ENCODE data around the gene ARFGAP1. TPM values are rescaled to one million over a fixed set of nuclear protein-coding genes. Genes with fewer than 3 reads are reported as not detected.

The ARFGAP1 gene
- total RNA-seq, 1 donor from 2014 or later, result 44.7 TPM

GRCh38 chr20:63312690-63313348 lies 40.2 kb downstream of the ARFGAP1 start:
- no peak overlapping the region for H3K4me3 ChIP-seq
- no peak overlapping the region for H3K27ac ChIP-seq
- intact Hi-C loops (cut with DNase I), result loop anchor here (5.0 kb wide), 1 partner anchor 64 kb away; no protein-coding TSS in a partner anchor
- H3K27me3 ChIP-seq, result no peaks in the 10 kb centered on the region
- no peak for DNase-seq (ENCODE audit: extremely low spot score in 2 of 2)
- no peaks in the 10 kb centered on the region for H3K9me3 ChIP-seq
- H3K4me1 ChIP-seq, result no peaks in the 10 kb centered on the region
- no peak for TF ChIP-seq POLR2AphosphoS5 (IDR thresholded peaks at IDR 0.05; ENCODE audit: insufficient read depth in 1 of 2, low read depth in 1 of 2)
- no peak for TF ChIP-seq POLR2A (IDR thresholded peaks at IDR 0.05)
- TF ChIP-seq CTCF (IDR thresholded peaks at IDR 0.05), result no peak
- H3K36me3 ChIP-seq, result no peaks in the 10 kb centered on the region

DNA sequence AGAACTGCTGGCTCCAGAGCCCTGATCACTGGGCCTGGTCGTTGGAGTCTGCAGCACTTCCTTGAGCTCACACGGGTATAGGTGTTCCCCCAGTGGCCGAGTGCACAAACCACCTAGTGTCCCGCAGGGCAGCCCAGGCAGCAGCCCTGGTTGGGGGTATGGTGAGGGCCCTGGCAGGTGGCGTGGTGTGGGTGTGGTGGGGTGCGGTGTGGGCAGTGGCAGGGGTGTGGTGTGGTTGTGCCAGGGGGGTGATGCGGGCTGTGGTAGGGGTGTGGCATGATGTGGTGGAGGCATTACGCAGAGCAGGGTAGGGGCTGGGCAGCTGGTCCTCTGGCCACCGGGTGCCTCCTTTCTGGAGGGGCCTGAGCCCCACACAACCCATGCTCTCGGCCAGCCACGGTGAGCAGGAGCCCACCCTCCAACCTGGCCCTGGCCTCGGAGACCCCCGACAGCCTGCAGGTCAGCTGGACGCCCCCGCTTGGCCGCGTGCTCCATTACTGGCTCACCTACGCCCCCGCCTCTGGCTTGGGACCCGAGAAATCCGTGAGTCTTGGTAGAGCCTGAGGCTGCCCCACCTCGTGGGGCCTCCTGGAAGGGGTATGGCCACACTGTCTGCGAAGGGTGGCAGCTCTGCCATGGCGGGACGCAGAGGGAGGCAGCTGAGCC lies 40.9 kb downstream of the ARFGAP1 start:
- Histone ChIP-seq H3K27ac (no peak overlapping the region), H3K36me3 (no peaks in the 10 kb centered on the region), H3K4me1 (no peaks in the 10 kb centered on the region), H3K4me3 (no peak overlapping the region), H3K27me3 (no peaks in the 10 kb centered on the region), H3K9me3 (no peaks in the 10 kb centered on the region)
- intact Hi-C loops (cut with DNase I), result loop anchor here (5.0 kb wide), 1 partner anchor 64 kb away; no protein-coding TSS in a partner anchor
- DNase-seq (ENCODE audit: extremely low spot score in 2 of 2), result no peak
- TF ChIP-seq POLR2A (IDR thresholded peaks at IDR 0.05) (no peak), POLR2AphosphoS5 (IDR thresholded peaks at IDR 0.05; ENCODE audit: insufficient read depth in 1 of 2, low read depth in 1 of 2) (no peak), CTCF (IDR thresholded peaks at IDR 0.05) (no peak)

GRCh38 chr20:63314015-63314471 lies 41.4 kb downstream of the ARFGAP1 start:
- no peaks in the 10 kb centered on the region for H3K36me3 ChIP-seq
- H3K9me3 ChIP-seq, result no peaks in the 10 kb centered on the region
- intact Hi-C loops (cut with DNase I), result loop anchor here (5.0 kb wide), 1 partner anchor 63 kb away; no protein-coding TSS in a partner anchor
- H3K4me3 ChIP-seq, result no peak overlapping the region
- H3K27me3 ChIP-seq, result no peaks in the 10 kb centered on the region
- no peak for TF ChIP-seq POLR2AphosphoS5 (IDR thresholded peaks at IDR 0.05; ENCODE audit: insufficient read depth in 1 of 2, low read depth in 1 of 2)
- no peak for TF ChIP-seq POLR2A (IDR thresholded peaks at IDR 0.05)
- TF ChIP-seq CTCF (IDR thresholded peaks at IDR 0.05), result no peak
- no peak overlapping the region for H3K27ac ChIP-seq
- H3K4me1 ChIP-seq, result no peaks in the 10 kb centered on the region
- no peak for DNase-seq (ENCODE audit: extremely low spot score in 2 of 2)

DNA sequence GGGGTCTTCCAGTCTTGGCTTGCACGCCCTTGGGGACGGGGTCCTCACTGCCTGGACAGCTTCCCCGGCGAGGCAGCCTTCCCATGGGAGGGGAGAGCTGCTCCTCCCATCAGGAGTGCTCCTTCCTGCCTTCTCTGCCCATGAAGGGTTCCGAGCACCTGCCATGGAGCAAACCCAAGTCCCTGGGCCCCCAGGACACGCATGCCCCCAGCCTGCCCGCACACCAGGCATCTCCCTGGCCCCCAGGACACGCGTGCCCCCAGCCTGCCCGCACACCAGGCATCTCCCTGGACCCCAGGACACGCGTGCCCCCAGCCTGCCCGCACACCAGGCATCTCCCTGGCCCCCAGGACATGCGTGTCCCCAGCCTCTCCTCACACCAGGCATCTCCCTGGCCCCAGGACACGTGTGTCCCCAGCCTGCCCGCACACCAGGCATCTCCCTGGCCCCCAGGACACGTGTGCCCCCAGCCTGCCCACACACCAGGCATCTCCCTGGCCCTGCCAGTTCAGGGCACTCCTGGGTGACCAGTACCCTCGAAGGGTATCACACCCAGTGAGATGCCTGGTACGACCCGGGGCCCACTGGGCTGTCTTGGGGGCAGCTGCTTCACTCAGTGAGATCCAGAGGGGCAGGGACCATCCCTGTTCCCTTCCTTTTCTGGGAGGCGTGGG lies 42.1 kb downstream of the ARFGAP1 start:
- no peaks in the 10 kb centered on the region for H3K9me3 ChIP-seq
- H3K4me1 ChIP-seq, result no peaks in the 10 kb centered on the region
- no peak overlapping the region for H3K4me3 ChIP-seq
- intact Hi-C loops (cut with DNase I), result loop anchor here (5.0 kb wide), 1 partner anchor 63 kb away; no protein-coding TSS in a partner anchor
- H3K27me3 ChIP-seq, result no peaks in the 10 kb centered on the region
- H3K27ac ChIP-seq, result no peak overlapping the region
- no peak for TF ChIP-seq POLR2AphosphoS5 (IDR thresholded peaks at IDR 0.05; ENCODE audit: insufficient read depth in 1 of 2, low read depth in 1 of 2)
- no peak for TF ChIP-seq CTCF (IDR thresholded peaks at IDR 0.05)
- no peak for TF ChIP-seq POLR2A (IDR thresholded peaks at IDR 0.05)
- H3K36me3 ChIP-seq, result no peaks in the 10 kb centered on the region
- DNase-seq (ENCODE audit: extremely low spot score in 2 of 2), result no peak

Measured in vagina (tissue), 2 donors.